Measurements from ENCODE around the gene PKDREJ. TPM values are rescaled to one million over a fixed set of nuclear protein-coding genes. Genes with fewer than 3 reads are reported as not detected.

The PKDREJ gene
- total RNA-seq, 2 experiments from 2014 or later, result not detected

- peak overlapping the region; percentile 93 for H3K27ac Mint-ChIP-seq
- ChIA-PET POLR2A (interaction anchor here (0.7 to 1.2 kb wide), 3 partner anchors 8 to 137 kb away, joined by 3 to 4 read pairs (median 3); partner anchors contain the start of gene GTSE1), CTCF (interaction anchor here (1.3 to 1.6 kb wide), 2 partner anchors 39 to 167 kb away, joined by 4 read pairs; partner anchors contain the start of gene CDPF1)
- DNase-seq (no peak), ATAC-seq (no peak)
- no peaks in the 10 kb centered on the region for H3K9me3 Mint-ChIP-seq (ENCODE audit: insufficient read depth)
- peaks cover 69% of the 10 kb centered on the region for H3K36me3 Mint-ChIP-seq (ENCODE audit: low read depth)
- H3K4me1 Mint-ChIP-seq (ENCODE audit: low read depth), result peaks cover 66% of the 10 kb centered on the region
- no peaks in the 10 kb centered on the region for H3K27me3 Mint-ChIP-seq (ENCODE audit: low read depth)
- no peak overlapping the region for H3K4me3 Mint-ChIP-seq
Observed at GRCh38 chr22:46288846-46289243, 25.7 kb upstream of the PKDREJ start.

- H3K4me1 Mint-ChIP-seq (ENCODE audit: low read depth), result peaks cover 59% of the 10 kb centered on the region
- DNase-seq (peak; percentile 78), ATAC-seq (peak; percentile 84)
- H3K27me3 Mint-ChIP-seq (ENCODE audit: low read depth), result no peaks in the 10 kb centered on the region
- peak overlapping the region; percentile 93 for H3K27ac Mint-ChIP-seq
- peak overlapping the region; percentile 70 for H3K4me3 Mint-ChIP-seq
- ChIA-PET POLR2A (interaction anchor here (0.7 to 1.2 kb wide), 4 partner anchors 9 to 136 kb away, joined by 3 to 4 read pairs (median 3); partner anchors contain the start of gene GTSE1), CTCF (interaction anchor here (0.8 to 1.6 kb wide), 3 partner anchors 8 to 282 kb away, joined by 3 to 6 read pairs (median 4); partner anchors contain the start of gene GTSE1)
- peaks cover 63% of the 10 kb centered on the region for H3K36me3 Mint-ChIP-seq (ENCODE audit: low read depth)
- no peaks in the 10 kb centered on the region for H3K9me3 Mint-ChIP-seq (ENCODE audit: insufficient read depth)
Observed at GRCh38 chr22:46287873-46288751, 25.0 kb upstream of the PKDREJ start.

- Mint-ChIP-seq H3K36me3 (ENCODE audit: low read depth) (peaks cover 54% of the 10 kb centered on the region), H3K4me1 (ENCODE audit: low read depth) (peaks cover 50% of the 10 kb centered on the region), H3K27me3 (ENCODE audit: low read depth) (no peaks in the 10 kb centered on the region), H3K4me3 (peak overlapping the region; percentile 70), H3K27ac (peak overlapping the region; percentile 93), H3K9me3 (ENCODE audit: insufficient read depth) (no peaks in the 10 kb centered on the region)
- ATAC-seq (no peak), DNase-seq (no peak)
- POLR2A ChIA-PET, result interaction anchor here (0.8 to 0.9 kb wide), 2 partner anchors 9 to 11 kb away, joined by 3 read pairs; partner anchors contain the start of gene GTSE1
- CTCF ChIA-PET, result interaction anchor here (0.6 to 1.6 kb wide), 3 partner anchors 9 to 281 kb away, joined by 3 to 6 read pairs (median 3); partner anchors contain the start of genes CDPF1 and GTSE1
Observed at GRCh38 chr22:46286941-46287872, 24.1 kb upstream of the PKDREJ start.

- no peak overlapping the region for H3K4me3 Mint-ChIP-seq
- H3K4me1 Mint-ChIP-seq (ENCODE audit: low read depth), result peaks cover 51% of the 10 kb centered on the region
- H3K27ac Mint-ChIP-seq, result peak overlapping the region; percentile 49
- ChIA-PET POLR2A (interaction anchor here (1.2 kb wide), 1 partner anchor 36 kb away, joined by 3 read pairs; the partner anchor contains the start of gene CDPF1), CTCF (interaction anchor here (1.0 kb wide), 1 partner anchor 280 kb away, joined by 4 read pairs; no protein-coding TSS in a partner anchor)
- DNase-seq, result no peak
- no peaks in the 10 kb centered on the region for H3K27me3 Mint-ChIP-seq (ENCODE audit: low read depth)
- ATAC-seq, result no peak
- peaks cover 53% of the 10 kb centered on the region for H3K36me3 Mint-ChIP-seq (ENCODE audit: low read depth)
- H3K9me3 Mint-ChIP-seq (ENCODE audit: insufficient read depth), result no peaks in the 10 kb centered on the region
Observed at GRCh38 chr22:46286006-46286405, 22.9 kb upstream of the PKDREJ start.

GRCh38 chr22:46281866-46282678, 18.9 kb upstream of the PKDREJ start:
- H3K27ac Mint-ChIP-seq, result no peak overlapping the region
- POLR2A ChIA-PET, result interaction anchor here (1.0 kb wide), 1 partner anchor 12 kb away, joined by 3 read pairs; no protein-coding TSS in a partner anchor
- CTCF ChIA-PET, result interaction anchor here (1.3 kb wide), 1 partner anchor 14 kb away, joined by 5 read pairs; no protein-coding TSS in a partner anchor

GRCh38 chr22:46280999-46281623, 18.0 kb upstream of the PKDREJ start:
- Mint-ChIP-seq H3K36me3 (ENCODE audit: low read depth) (peaks cover 43% of the 10 kb centered on the region), H3K4me1 (ENCODE audit: low read depth) (peaks cover 20% of the 10 kb centered on the region), H3K27me3 (ENCODE audit: low read depth) (no peaks in the 10 kb centered on the region), H3K27ac (peak overlapping the region; percentile 30), H3K9me3 (ENCODE audit: insufficient read depth) (no peaks in the 10 kb centered on the region), H3K4me3 (no peak overlapping the region)
- CTCF ChIA-PET, result interaction anchor here (1.3 kb wide), 1 partner anchor 15 kb away, joined by 5 read pairs; no protein-coding TSS in a partner anchor
- no peak for DNase-seq
- POLR2A ChIA-PET, result interaction anchor here (0.7 to 0.8 kb wide), 2 partner anchors 15 to 16 kb away, joined by 3 to 4 read pairs; no protein-coding TSS in a partner anchor
- peak; percentile 30 for ATAC-seq

More at GRCh38 chr22:46281866-46282678, 18.9 kb upstream of the PKDREJ start:
- H3K4me3 Mint-ChIP-seq, result no peak overlapping the region
- ATAC-seq (no peak), DNase-seq (no peak)
- H3K36me3 Mint-ChIP-seq (ENCODE audit: low read depth), result peaks cover 44% of the 10 kb centered on the region
- H3K27me3 Mint-ChIP-seq (ENCODE audit: low read depth), result no peaks in the 10 kb centered on the region
- H3K4me1 Mint-ChIP-seq (ENCODE audit: low read depth), result peaks cover 26% of the 10 kb centered on the region
- no peaks in the 10 kb centered on the region for H3K9me3 Mint-ChIP-seq (ENCODE audit: insufficient read depth)

- no peak for DNase-seq
- no peak overlapping the region for H3K4me3 Mint-ChIP-seq
- CTCF ChIA-PET, result interaction anchor here (1.3 kb wide), 1 partner anchor 16 kb away, joined by 5 read pairs; no protein-coding TSS in a partner anchor
- peak overlapping the region; percentile 30 for H3K27ac Mint-ChIP-seq
- peaks cover 43% of the 10 kb centered on the region for H3K36me3 Mint-ChIP-seq (ENCODE audit: low read depth)
- ATAC-seq, result no peak
- H3K27me3 Mint-ChIP-seq (ENCODE audit: low read depth), result no peaks in the 10 kb centered on the region
- POLR2A ChIA-PET, result interaction anchor here (0.8 kb wide), 1 partner anchor 16 kb away, joined by 4 read pairs; no protein-coding TSS in a partner anchor
- no peaks in the 10 kb centered on the region for H3K9me3 Mint-ChIP-seq (ENCODE audit: insufficient read depth)
- peaks cover 22% of the 10 kb centered on the region for H3K4me1 Mint-ChIP-seq (ENCODE audit: low read depth)
Observed at GRCh38 chr22:46280063-46280817, 17.1 kb upstream of the PKDREJ start.

- H3K4me1 Mint-ChIP-seq (ENCODE audit: low read depth), result peaks cover 22% of the 10 kb centered on the region
- H3K4me3 Mint-ChIP-seq, result no peak overlapping the region
- ATAC-seq (no peak), DNase-seq (no peak)
- no peaks in the 10 kb centered on the region for H3K9me3 Mint-ChIP-seq (ENCODE audit: insufficient read depth)
- H3K27ac Mint-ChIP-seq, result no peak overlapping the region
- peaks cover 43% of the 10 kb centered on the region for H3K36me3 Mint-ChIP-seq (ENCODE audit: low read depth)
- CTCF ChIA-PET, result no interaction called here
- POLR2A ChIA-PET, result no interaction called here
- H3K27me3 Mint-ChIP-seq (ENCODE audit: low read depth), result no peaks in the 10 kb centered on the region
Observed at GRCh38 chr22:46278656-46279645, 15.8 kb upstream of the PKDREJ start.

- Mint-ChIP-seq H3K27me3 (ENCODE audit: low read depth) (no peaks in the 10 kb centered on the region), H3K4me3 (no peak overlapping the region), H3K36me3 (ENCODE audit: low read depth) (peaks cover 42% of the 10 kb centered on the region), H3K27ac (no peak overlapping the region), H3K9me3 (ENCODE audit: insufficient read depth) (no peaks in the 10 kb centered on the region), H3K4me1 (ENCODE audit: low read depth) (peaks cover 24% of the 10 kb centered on the region)
- DNase-seq (no peak), ATAC-seq (no peak)
- ChIA-PET CTCF (interaction anchor here (1.0 to 1.4 kb wide), 2 partner anchors 9 to 19 kb away, joined by 3 to 5 read pairs; partner anchors contain the start of gene TTC38), POLR2A (interaction anchor here (0.9 to 1.0 kb wide), 2 partner anchors 9 to 11 kb away, joined by 3 to 7 read pairs; no protein-coding TSS in a partner anchor)
Observed at GRCh38 chr22:46276563-46276962, 13.4 kb upstream of the PKDREJ start.
